ENCODE results near the gene GRIK3.

- TF ChIP-seq CTCF (IDR thresholded peaks at IDR 0.05; ENCODE audit: low read depth, low read length, missing input control) (no peak), TAF1 (conservative IDR thresholded peaks at IDR 0.05) (no peak), JUND (IDR thresholded peaks at IDR 0.05) (no peak), SP1 (IDR thresholded peaks at IDR 0.05) (no peak), YY1 (IDR thresholded peaks at IDR 0.05) (no peak), FOXA1 (IDR thresholded peaks at IDR 0.05) (no peak), GABPA (IDR thresholded peaks at IDR 0.05 in 1 of 2, conservative IDR thresholded peaks at IDR 0.05 in 1 of 2) (no peak), HNF4A (conservative IDR thresholded peaks at IDR 0.05) (no peak)
- TF ChIP-seq, protein P1, sequence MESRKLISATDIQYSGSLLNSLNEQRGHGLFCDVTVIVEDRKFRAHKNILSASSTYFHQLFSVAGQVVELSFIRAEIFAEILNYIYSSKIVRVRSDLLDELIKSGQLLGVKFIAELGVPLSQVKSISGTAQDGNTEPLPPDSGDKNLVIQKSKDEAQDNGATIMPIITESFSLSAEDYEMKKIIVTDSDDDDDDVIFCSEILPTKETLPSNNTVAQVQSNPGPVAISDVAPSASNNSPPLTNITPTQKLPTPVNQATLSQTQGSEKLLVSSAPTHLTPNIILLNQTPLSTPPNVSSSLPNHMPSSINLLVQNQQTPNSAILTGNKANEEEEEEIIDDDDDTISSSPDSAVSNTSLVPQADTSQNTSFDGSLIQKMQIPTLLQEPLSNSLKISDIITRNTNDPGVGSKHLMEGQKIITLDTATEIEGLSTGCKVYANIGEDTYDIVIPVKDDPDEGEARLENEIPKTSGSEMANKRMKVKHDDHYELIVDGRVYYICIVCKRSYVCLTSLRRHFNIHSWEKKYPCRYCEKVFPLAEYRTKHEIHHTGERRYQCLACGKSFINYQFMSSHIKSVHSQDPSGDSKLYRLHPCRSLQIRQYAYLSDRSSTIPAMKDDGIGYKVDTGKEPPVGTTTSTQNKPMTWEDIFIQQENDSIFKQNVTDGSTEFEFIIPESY (IDR thresholded peaks at IDR 0.05) = no peak
- TF ChIP-seq, protein P2, sequence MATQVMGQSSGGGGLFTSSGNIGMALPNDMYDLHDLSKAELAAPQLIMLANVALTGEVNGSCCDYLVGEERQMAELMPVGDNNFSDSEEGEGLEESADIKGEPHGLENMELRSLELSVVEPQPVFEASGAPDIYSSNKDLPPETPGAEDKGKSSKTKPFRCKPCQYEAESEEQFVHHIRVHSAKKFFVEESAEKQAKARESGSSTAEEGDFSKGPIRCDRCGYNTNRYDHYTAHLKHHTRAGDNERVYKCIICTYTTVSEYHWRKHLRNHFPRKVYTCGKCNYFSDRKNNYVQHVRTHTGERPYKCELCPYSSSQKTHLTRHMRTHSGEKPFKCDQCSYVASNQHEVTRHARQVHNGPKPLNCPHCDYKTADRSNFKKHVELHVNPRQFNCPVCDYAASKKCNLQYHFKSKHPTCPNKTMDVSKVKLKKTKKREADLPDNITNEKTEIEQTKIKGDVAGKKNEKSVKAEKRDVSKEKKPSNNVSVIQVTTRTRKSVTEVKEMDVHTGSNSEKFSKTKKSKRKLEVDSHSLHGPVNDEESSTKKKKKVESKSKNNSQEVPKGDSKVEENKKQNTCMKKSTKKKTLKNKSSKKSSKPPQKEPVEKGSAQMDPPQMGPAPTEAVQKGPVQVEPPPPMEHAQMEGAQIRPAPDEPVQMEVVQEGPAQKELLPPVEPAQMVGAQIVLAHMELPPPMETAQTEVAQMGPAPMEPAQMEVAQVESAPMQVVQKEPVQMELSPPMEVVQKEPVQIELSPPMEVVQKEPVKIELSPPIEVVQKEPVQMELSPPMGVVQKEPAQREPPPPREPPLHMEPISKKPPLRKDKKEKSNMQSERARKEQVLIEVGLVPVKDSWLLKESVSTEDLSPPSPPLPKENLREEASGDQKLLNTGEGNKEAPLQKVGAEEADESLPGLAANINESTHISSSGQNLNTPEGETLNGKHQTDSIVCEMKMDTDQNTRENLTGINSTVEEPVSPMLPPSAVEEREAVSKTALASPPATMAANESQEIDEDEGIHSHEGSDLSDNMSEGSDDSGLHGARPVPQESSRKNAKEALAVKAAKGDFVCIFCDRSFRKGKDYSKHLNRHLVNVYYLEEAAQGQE (IDR thresholded peaks at IDR 0.05) = no peak
Observed at GRCh38 chr1:36981771-36982622, 52.3 kb downstream of the GRIK3 start.

Measured in liver (tissue), 3 donors.